ENCODE data around the gene PODXL2.
"Not testable (repeated sequence)": the region's sequence is repeated elsewhere in the genome, so short reads cannot be mapped to it uniquely, and the experiment has no call there.

Gene PODXL2

GRCh38 chr3:127691489-127691888, 62.5 kb downstream of the PODXL2 start:
- DNase-seq (ENCODE audit: low read depth), result no peak

- DNase-seq (ENCODE audit: low read depth), result no peak
These were observed 63.0 kb downstream of the PODXL2 start for GRCh38 chr3:127691974-127692373.

GRCh38 chr3:127692501-127693335, 63.7 kb downstream of the PODXL2 start:
- no peak for DNase-seq (ENCODE audit: low read depth)

GRCh38 chr3:127693336-127693843, 64.4 kb downstream of the PODXL2 start:
- no peak for DNase-seq (ENCODE audit: low read depth)

- no peak for DNase-seq (ENCODE audit: low read depth)
These were observed 65.7 kb downstream of the PODXL2 start for GRCh38 chr3:127694467-127695215.

- DNase-seq (ENCODE audit: low read depth), result peak; percentile 80
These were observed 68.7 kb downstream of the PODXL2 start for GRCh38 chr3:127697551-127698240.

- no peak for DNase-seq (ENCODE audit: low read depth)
These were observed 69.3 kb downstream of the PODXL2 start for GRCh38 chr3:127698286-127698685.

GRCh38 chr3:127698691-127699415, 69.9 kb downstream of the PODXL2 start:
- peak; percentile 25 for DNase-seq (ENCODE audit: low read depth)

GRCh38 chr3:127699416-127700300, 70.7 kb downstream of the PODXL2 start:
- peak; percentile 49 for DNase-seq (ENCODE audit: low read depth)

GRCh38 chr3:127700406-127700805, 71.4 kb downstream of the PODXL2 start:
- no peak for DNase-seq (ENCODE audit: low read depth)

- no peak for DNase-seq (ENCODE audit: low read depth)
These were observed 72.4 kb downstream of the PODXL2 start for GRCh38 chr3:127701280-127701911.

- DNase-seq (ENCODE audit: low read depth), result no peak
These were observed 73.2 kb downstream of the PODXL2 start for GRCh38 chr3:127702151-127702578.

GRCh38 chr3:127704840-127705239, 75.9 kb downstream of the PODXL2 start:
- not testable (repeated sequence) for DNase-seq (ENCODE audit: low read depth)

- no peak for DNase-seq (ENCODE audit: low read depth)
These were observed 77.3 kb downstream of the PODXL2 start for GRCh38 chr3:127706312-127706711.

GRCh38 chr3:127706785-127707351, 77.9 kb downstream of the PODXL2 start:
- DNase-seq (ENCODE audit: low read depth), result no peak

- DNase-seq (ENCODE audit: low read depth), result no peak
These were observed 78.9 kb downstream of the PODXL2 start for GRCh38 chr3:127707851-127708411.

GRCh38 chr3:127708837-127709236, 79.9 kb downstream of the PODXL2 start:
- no peak for DNase-seq (ENCODE audit: low read depth)

GRCh38 chr3:127709320-127710060, 80.5 kb downstream of the PODXL2 start:
- no peak for DNase-seq (ENCODE audit: low read depth)
